NCI-H446 (cell line): ENCODE measurements around the gene PCBP3.

Experiments
- DNase-seq, 2 experiments: peaks; one replicate each; lab custom pipeline; 2025; lab: John Stamatoyannopoulos, UW

PCBP3 gene

DNA sequence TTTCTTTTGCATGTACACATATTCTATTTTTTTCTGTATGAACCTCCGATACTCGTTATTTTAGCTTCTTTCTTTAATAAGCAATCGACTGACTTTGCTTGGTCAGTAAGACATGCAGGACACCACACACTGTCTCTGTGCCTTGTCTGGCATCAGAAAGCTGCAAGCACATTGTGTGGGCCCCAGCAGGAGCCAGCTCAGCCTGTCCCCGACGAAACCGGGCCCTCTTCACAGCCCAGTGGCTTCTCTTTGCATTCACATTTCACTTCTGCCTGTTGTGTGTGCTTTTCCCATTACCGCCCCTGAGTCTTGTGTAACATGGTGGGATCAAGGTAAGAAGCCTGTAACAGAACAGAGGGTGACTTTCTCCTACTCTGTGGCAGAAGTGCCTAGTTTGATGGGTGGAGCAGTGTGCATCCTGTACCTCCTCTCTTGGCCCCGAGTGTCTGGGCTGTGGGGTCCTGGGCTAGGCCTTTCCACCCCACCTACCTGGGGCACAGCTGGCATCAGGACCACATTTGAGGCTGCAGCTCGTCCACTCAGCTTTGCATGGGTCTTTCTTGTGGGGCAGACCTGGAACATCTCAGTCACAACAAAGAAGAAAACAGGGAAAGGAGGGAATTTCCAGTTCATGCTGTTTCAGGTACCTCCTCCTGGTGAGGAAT lies 219.2 kb downstream of the PCBP3 start:
- DNase-seq = no peak

DNA sequence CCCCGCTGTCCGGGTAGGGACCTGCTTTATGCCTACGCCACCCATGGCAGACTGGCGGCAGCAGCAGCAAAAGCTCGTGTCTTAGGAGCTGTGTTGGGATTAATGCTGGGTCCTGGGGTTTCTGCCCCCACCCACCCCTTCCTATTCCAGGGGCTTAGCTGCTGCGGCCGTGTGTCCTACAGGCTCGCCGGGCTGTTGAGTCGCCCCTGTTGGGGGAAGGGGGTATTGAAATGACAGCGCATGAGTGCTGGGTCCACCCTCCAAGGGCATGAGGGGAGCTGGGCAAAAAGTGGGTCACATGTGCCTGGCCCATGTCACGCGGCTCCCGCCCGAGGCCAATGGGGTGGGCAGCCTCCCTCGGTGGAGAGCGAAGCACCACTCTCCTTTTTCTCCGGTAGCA lies 219.7 kb downstream of the PCBP3 start:
- DNase-seq = no peak

- no peak for DNase-seq
These were observed 220.2 kb downstream of the PCBP3 start for GRCh38 chr21:45863751-45864150.

DNA sequence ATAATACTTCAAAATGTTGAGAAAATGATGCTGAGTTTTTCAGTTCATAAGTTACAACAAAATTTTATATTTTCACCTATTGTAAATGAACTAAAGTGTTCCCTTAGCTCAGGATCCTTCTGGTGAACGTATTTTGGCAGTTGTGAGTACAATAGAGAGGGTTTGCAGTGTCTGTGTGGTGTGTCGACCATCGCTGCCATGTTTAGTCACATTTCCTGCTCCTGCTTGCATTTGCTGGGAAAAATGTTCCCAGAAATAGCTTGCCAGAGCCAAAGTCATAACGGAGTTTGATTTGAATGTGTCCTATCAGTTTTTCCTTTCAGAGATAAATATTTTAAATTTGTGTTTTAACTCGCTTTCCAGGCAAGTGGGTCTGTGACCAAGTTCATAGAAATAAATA lies 220.9 kb downstream of the PCBP3 start:
- DNase-seq = no peak

DNA sequence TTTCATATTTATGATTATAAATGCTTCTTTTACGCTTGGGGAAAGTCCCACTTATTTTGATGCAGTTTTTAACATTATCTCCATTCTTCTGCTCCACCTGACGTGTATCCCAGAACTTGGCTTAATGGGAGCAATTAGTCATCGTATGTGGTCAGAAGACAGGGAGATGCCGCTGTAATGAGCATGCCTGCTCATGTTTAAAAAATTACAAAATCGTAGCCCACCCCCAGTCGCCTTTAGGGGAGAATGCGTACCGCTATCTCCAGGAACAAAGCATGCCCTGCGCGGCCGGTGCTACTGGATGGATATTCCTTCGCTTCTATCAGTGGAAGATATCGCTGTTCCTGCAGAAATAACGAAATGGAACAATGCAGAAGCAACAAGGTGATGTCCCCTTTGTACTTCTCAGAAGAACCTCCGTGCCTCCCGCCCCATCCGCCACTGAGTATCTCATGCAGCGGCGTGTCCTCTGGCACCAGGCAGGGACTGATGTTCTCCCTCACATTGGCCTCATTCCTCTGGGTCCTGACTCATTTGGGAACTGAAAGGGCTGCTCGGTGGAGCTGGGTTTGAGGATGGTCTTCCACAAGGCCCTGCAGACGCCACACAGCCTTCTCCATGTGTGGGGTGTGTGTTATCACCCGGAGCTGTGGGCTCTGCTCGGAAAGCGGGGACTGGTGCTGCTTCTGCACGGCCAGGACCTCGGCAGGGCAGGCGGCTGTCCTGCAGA lies 221.7 kb downstream of the PCBP3 start:
- no peak for DNase-seq

DNA sequence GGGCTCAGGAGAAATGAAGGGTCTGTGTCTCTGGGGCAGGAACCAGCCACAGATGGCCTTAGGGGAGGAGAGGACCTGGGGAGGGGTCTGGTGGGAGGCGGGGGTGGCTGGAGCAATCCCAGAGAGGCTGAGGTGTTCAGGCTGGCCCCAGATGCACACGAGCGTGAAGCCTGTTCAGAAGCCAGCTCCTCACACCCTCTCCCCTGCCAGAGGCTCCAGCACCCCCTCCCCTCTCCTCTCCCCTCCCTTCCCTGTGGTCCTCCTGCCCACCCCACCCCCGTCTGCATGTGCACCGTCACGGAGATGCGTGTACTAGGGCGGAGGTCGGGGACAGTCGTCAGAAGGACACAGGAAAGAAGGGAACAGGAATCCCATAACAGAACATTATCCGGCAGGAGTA lies 223.0 kb downstream of the PCBP3 start:
- DNase-seq = no peak

GRCh38 chr21:45867041-45867666 lies 223.6 kb downstream of the PCBP3 start:
- DNase-seq = no peak

DNA sequence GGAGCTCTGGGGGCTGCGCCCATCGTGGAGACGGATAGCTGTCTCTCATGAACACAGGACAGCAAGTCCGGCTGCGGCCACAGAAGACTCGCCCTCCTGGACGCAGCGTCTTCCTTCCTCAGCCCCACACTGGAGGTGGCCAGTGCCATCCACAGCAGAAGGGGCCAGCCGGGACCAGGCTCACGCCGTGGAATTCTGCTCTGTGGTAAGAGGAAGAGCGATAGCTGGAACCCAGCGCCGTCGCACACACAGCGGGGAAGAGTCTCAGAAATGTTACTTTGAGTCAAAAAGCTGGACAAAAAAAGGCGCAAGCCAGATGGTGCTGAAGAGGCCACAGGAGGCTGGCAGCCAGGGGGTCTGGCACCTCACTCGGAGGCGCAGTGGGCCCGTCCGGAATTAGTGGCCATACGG lies 224.2 kb downstream of the PCBP3 start:
- no peak for DNase-seq

DNA sequence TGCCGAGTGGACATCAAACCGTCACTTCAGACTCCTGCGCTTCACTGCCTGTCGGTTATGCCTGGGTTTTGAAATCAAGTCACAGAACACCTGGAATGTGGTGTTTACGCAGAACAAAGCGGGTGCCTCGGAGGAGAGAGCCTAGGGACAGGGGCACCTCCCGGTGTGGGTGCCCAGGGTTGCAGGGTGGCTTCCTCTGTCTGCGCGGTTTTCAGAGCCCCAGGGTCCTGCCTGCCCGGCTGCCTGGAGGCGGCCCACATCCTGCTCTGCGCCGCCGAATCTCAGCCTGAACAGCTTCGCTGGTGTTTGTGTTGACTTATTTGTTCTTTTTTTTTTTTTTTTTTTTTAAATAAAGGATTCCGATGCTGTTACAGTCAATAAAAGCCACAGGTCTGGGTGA lies 224.6 kb downstream of the PCBP3 start:
- no peak for DNase-seq

- no peak for DNase-seq
These were observed 225.0 kb downstream of the PCBP3 start for GRCh38 chr21:45868488-45868887.

GRCh38 chr21:45869121-45870007 lies 225.8 kb downstream of the PCBP3 start:
- no peak for DNase-seq

DNA sequence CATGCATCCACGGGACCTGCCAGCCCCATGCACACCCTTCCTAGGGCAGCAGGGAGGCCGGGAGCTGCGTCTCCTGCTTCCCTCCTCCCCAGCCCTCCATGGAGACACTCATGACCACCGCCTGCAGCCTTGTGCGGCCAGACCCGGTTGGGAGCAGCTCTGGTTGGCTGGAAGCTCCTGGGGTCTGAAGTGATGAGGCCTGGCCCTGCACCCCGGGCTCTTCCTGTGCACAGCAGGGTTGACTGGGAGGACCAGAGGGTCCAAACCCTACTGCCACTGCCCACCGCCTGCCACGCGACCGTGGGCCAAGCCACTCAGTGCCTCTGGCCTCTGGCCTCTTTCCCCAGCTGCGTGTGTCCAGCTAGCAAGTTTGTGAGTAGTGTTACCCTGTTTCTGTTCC lies 226.9 kb downstream of the PCBP3 start:
- DNase-seq = no peak

DNA sequence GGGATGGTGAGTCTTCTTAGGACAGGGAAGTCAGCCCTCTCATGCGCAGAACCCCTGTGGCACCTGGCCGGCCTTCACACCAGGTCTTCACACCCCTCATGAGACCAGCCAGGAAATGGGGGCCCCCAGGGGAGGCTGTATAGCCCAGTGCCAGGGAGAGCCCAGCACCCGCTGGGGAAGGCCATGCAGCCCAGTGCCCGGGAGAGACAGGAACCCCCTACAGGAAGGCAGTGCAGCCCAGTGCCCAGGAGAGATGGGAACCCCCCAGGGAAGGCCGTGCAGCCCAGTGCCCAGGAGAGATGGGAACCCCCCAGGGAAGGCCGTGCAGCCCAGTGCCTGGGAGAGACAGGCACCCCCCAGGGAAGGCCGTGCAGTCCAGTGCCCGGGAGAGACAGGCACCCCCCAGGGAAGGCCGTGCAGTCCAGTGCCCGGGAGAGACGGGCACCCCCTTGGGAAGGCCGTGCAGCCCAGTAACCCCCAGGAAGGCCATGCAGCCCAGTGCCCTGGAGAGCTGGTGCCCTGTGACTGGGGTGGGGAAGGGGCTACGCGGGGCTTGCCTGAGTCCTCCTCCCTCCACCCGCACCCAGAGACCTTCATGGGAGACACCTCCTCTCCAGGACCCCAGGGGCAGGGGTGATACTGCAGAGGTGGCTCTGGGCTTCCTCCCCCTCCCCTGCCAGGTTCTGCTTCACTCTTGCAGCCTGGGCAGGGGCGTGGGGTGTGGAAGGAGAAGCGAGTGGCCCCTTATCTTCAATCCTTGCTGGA lies 227.5 kb downstream of the PCBP3 start:
- no peak for DNase-seq

GRCh38 chr21:45871616-45872236 lies 228.2 kb downstream of the PCBP3 start:
- DNase-seq = no peak

- DNase-seq = no peak
These were observed 228.9 kb downstream of the PCBP3 start for GRCh38 chr21:45872471-45872870.

DNA sequence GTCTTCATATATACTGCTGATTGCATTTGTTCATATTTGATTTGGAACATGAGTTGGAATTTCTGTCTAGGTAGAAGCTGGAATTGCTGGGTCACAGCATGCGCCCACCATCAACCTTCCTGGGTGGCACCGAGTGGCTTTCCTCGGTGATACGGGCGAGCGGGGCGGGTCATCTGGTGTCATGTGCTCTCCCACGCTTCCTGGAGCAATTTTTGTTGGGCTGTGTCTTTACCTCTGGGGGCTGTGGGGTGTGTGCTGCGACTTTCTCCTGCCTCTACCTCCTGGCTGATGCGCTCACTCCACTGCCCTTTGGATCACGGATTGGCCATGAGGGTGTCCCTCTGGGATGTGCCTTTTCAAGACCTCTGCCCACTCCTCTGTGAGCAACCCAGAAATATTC lies 229.4 kb downstream of the PCBP3 start:
- DNase-seq = no peak

- DNase-seq = no peak
These were observed 229.9 kb downstream of the PCBP3 start for GRCh38 chr21:45873418-45873817.

GRCh38 chr21:45873866-45874265 lies 230.3 kb downstream of the PCBP3 start:
- no peak for DNase-seq

GRCh38 chr21:45874716-45875415 lies 231.3 kb downstream of the PCBP3 start:
- no peak for DNase-seq

DNA sequence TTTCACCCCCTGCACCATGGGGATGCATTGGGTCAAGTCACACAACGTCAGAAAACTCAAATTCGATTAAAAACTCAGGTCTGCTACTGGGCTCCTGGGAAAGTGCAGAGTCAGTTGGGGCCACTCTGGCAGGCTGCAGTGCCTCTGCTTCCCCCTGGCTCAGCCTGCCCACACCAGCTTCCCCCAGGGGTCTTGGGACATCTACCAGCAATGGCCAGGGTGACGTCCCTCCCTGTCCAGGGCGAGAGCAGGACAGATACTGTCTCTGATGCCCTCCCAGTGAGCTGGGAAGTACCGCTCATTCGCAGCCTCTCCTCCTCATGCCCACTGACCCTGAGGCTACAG lies 231.9 kb downstream of the PCBP3 start:
- no peak for DNase-seq

GRCh38 chr21:45875881-45876280 lies 232.4 kb downstream of the PCBP3 start:
- no peak for DNase-seq
